GM19328 (cell line): ENCODE results near the gene GNAT2.

Experiments
- ATAC-seq: cut with Tn5 transposase; IDR thresholded peaks from one replicate; pipeline ENCODE4 v1.9.1; 2021; ENCODE audit warnings: mild to moderate bottlenecking, moderate library complexity; ENCODE audit not compliant: unreplicated experiment

Gene GNAT2

DNA sequence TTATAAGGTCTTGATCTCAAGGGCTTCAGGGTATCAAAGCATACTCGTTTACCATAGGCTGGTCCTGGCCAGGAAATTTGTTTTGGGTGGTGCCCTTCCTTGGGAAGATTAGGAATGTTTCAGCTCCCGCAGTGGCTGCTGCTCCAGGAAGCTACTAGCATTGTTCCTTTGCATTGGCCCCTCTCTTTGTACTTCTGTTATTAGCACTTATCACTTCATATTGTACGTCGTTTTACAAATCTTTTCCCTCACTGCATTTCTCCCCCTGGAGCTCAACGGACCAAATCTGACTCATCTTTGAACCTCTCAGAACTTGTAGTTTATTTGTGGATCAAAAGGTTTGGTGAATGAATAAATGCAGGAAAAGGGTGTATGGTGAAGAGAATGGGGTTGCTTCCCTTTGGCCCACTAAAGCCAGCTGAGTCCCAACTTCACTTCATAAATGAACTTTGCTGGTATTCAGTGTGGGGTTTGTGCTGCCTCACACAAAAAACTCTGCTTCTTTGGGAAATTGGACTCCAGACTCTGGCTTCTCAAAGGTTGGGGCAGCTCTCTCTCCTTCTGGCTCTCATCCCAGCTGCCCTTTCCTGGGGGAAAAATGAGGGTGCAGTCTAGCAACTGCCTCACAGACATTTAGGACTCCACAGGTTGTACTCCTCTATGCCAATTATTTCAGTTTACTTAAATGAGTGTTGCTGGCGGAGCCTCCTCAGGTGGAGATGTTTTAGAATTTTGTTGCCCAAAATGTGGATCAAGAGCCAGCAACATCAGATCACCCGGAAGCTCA lies 5.9 kb downstream of the GNAT2 start:
- ATAC-seq: no peak

- no peak for ATAC-seq
These were observed 8.0 kb downstream of the GNAT2 start for GRCh38 chr1:109611308-109611990.

GRCh38 chr1:109610609-109611307 lies 8.7 kb downstream of the GNAT2 start:
- no peak for ATAC-seq

- no peak for ATAC-seq
These were observed 9.5 kb downstream of the GNAT2 start for GRCh38 chr1:109609881-109610280.

GRCh38 chr1:109605381-109605780 lies 14.0 kb downstream of the GNAT2 start:
- no peak for ATAC-seq

- no peak for ATAC-seq
These were observed 16.2 kb downstream of the GNAT2 start for GRCh38 chr1:109603229-109603628.

- no peak for ATAC-seq
These were observed 20.8 kb downstream of the GNAT2 start for GRCh38 chr1:109598655-109599054.

DNA sequence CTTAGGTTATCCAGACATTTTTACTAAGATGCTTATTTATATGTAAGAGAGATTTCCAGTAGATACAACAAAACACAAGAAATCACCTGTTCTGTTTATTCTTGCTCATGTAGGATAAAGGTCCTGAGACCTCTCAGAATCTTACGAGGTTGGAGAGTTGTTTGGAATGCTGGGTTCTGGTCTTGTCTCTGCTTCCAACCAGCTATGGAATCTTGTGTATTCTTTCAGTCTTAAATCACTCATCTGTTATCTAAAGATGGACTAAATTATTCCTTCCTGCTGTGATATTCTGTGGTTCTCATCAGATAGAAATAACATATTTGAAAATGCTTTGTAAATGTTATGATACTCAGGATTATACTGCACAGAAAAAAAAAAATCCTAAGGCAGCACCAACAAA lies 21.3 kb downstream of the GNAT2 start:
- ATAC-seq: no peak

- ATAC-seq: no peak
These were observed 23.9 kb downstream of the GNAT2 start for GRCh38 chr1:109595531-109595930.

GRCh38 chr1:109592916-109593315 lies 26.5 kb downstream of the GNAT2 start:
- ATAC-seq: no peak

- ATAC-seq: no peak
These were observed 29.7 kb downstream of the GNAT2 start for GRCh38 chr1:109589679-109590078.

GRCh38 chr1:109589177-109589576 lies 30.2 kb downstream of the GNAT2 start:
- no peak for ATAC-seq

DNA sequence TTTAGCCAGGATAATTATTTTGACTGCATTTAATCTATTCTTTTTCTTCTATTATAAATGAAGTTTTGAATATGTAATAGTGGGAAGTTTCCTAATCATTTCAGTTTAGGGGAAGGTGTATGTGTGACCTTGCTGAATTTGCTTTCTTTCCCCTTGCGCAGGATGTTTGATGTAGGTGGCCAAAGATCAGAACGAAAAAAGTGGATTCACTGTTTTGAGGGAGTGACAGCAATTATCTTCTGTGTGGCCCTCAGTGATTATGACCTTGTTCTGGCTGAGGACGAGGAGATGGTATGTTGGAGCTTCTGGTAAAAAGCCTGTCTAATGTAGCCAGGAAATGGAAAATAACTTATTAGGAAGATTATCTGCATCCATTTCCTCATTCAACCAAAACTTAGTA lies 33.4 kb downstream of the GNAT2 start:
- ATAC-seq: no peak

DNA sequence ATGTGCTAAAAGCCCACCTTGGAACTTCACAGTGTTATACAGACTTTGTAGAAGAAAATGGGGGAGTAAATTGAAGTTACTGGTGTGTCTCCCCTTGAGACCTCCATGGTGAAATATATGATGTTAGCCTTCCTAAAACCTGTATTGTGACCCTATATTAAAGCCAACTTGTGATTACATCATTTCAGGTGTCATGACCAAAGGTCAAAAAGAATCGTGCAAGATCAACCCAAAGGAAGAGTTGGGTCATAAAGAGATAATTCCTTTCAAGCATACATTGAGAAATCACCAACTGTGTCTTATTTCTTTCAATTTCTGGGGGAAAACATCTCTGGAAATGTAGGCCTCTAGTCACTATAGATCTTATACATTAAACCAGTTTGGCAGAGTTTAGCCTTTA lies 34.6 kb downstream of the GNAT2 start:
- no peak for ATAC-seq

- no peak for ATAC-seq
These were observed 37.4 kb downstream of the GNAT2 start for GRCh38 chr1:109582021-109582420.

GRCh38 chr1:109579491-109579890 lies 39.9 kb downstream of the GNAT2 start:
- no peak for ATAC-seq

DNA sequence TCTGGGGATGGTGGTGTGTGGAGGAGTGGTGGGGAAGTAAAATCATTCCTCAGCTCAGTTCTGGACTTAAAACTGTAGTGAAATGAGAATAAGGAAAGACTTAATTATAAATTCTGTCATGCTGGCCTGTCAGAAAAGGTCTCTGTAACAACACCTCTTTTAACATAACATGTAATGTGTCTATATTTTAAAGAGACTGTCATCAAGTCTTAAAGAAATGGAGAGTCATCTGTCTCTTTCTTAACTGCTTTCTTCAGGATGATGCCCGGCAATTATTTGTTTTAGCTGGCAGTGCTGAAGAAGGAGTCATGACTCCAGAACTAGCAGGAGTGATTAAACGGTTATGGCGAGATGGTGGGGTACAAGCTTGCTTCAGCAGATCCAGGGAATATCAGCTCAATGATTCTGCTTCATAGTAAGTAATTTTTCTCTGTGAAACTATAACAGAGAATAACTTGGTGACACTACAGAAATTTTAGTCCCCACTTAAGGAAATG lies 40.4 kb downstream of the GNAT2 start:
- ATAC-seq: no peak

DNA sequence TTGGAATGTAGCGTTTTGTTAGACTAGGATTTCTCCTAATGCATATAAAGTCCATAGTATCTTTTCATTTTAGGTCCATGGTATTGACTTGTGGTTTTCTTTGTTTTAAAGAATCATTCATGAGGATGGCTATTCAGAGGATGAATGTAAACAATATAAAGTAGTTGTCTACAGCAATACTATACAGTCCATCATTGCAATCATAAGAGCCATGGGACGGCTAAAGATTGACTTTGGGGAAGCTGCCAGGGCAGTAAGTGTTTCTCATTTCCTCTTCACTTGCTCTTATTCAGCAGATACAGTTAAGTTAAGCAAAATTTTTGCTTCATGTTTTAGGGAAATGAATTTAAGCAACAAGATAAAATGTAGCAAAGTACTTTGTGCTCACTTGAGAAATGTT lies 45.6 kb downstream of the GNAT2 start:
- no peak for ATAC-seq

- ATAC-seq: no peak
These were observed 49.0 kb downstream of the GNAT2 start for GRCh38 chr1:109570414-109570813.

DNA sequence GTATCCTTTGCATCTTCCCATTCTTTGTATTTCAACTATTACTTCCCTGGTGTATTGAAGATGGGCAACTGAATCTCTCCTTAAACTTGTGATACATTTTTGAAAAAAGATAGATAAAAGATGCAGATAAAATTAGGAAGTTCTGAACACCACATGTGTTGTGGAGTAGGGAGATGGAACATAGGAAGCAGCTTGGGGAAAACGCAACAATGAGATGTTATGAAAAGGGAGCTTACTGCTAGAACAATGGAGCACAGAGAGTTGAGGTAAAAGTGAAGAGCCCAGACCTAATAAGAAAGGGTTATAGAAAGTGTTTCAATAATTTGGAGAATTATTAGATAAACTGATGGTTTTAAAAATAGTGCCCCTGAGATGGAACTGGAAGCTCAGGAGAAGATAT lies 50.1 kb downstream of the GNAT2 start:
- ATAC-seq: no peak

DNA sequence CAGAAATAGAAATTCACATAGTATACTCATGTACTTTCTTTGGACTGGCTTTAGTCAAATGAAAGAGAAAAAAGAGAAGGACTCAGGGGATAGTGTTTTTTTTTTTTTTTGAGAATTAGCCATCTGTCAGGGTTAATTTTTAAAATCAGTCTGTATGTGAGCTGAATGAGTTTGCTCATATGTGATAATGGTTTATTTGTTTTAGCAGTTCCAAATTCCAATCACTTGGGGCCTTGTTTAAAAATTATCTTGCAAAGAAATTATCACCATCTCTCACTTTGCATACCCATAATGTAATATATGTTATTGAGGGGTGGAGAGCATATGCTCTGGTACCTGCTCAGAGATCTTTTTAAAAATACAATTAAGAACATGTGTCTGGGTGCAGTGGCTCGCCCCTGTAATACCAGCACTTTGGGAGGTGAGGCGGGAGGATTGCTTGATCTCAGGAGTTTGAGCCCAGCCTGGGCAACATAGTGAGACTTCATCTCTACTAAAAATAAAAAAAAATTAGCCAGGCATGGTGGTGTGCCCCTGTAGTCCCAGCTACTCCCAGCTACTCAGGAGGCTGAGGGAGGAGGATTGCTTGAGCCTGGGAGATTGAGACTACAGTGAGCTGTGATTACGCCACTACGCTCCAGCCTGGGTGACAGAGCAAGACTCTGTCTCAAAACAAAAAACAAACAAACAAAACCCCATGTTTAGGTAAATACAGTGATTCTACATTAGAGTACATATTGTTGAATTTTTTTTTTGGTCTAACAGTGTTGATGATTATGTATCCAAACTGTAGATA lies 51.3 kb downstream of the GNAT2 start:
- ATAC-seq: no peak
